Parathyroid adenoma (tissue), 2 donors: ENCODE results near the gene SATB2.

Experiments used
- H2AFZ ChIP-seq: fragments of 300-600 bp; sonication (generic); one replicate; pipeline ENCODE4 v1.7.0; 2017; ENCODE audit warnings: antibody characterized with exemption, mild to moderate bottlenecking
- H3K27ac ChIP-seq: fragments of 300-600 bp; sonication (generic); one replicate; pipeline ENCODE4 v1.7.0; 2017
- H3K27me3 ChIP-seq: fragments of 300-600 bp; sonication (generic); one replicate; pipeline ENCODE4 v1.7.0; 2017; ENCODE audit warnings: low read length; ENCODE audit not compliant: control insufficient read depth, insufficient read depth
- H3K36me3 ChIP-seq: fragments of 300-600 bp; sonication (generic); one replicate; pipeline ENCODE4 v1.7.0; 2017; ENCODE audit warnings: low read length; ENCODE audit not compliant: control insufficient read depth, insufficient read depth
- H3K4me1 ChIP-seq: fragments of 300-600 bp; sonication (generic); one replicate; pipeline ENCODE4 v1.7.0; 2017; ENCODE audit warnings: control low read depth
- H3K4me2 ChIP-seq: fragments of 300-600 bp; sonication (generic); one replicate; pipeline ENCODE4 v1.7.0; 2017; ENCODE audit warnings: low read length
- H3K4me3 ChIP-seq: fragments of 300-600 bp; sonication (generic); one replicate; pipeline ENCODE4 v1.7.0; 2017; ENCODE audit warnings: low read depth, low read length
- H3K79me2 ChIP-seq: fragments of 300-600 bp; sonication (generic); one replicate; pipeline ENCODE4 v1.7.0; 2017; ENCODE audit warnings: control low read depth
- H3K9ac ChIP-seq: fragments of 300-600 bp; sonication (generic); one replicate; pipeline ENCODE4 v1.7.0; 2017; ENCODE audit warnings: mild to moderate bottlenecking
- H3K9me3 ChIP-seq: fragments of 300-600 bp; sonication (generic); one replicate; pipeline ENCODE4 v1.7.0; 2017; ENCODE audit warnings: low read length; ENCODE audit not compliant: control insufficient read depth
- TF ChIP-seq, protein P1 (sequence below): fragments of 300-600 bp; sonication (generic); IDR thresholded peaks from one replicate; pipeline ENCODE4 v1.7.0; 2017; ENCODE audit warnings: antibody characterized with exemption, mild to moderate bottlenecking
- donor health status: primary hyperparathyroidism.

SATB2 gene

GRCh38 chr2:199414001-199414400 is 43.7 kb downstream of the SATB2 start:
- no peaks in the 10 kb centered on the region for H3K27me3 ChIP-seq
- no peaks in the 10 kb centered on the region for H3K36me3 ChIP-seq
- H3K4me1 ChIP-seq, result no peaks in the 10 kb centered on the region
- H3K27ac ChIP-seq, result no peak overlapping the region
- no peaks in the 10 kb centered on the region for H3K79me2 ChIP-seq
- H2AFZ ChIP-seq, result no peak overlapping the region
- H3K4me3 ChIP-seq, result no peak overlapping the region
- H3K4me2 ChIP-seq, result no peak overlapping the region
- TF ChIP-seq, protein P1, sequence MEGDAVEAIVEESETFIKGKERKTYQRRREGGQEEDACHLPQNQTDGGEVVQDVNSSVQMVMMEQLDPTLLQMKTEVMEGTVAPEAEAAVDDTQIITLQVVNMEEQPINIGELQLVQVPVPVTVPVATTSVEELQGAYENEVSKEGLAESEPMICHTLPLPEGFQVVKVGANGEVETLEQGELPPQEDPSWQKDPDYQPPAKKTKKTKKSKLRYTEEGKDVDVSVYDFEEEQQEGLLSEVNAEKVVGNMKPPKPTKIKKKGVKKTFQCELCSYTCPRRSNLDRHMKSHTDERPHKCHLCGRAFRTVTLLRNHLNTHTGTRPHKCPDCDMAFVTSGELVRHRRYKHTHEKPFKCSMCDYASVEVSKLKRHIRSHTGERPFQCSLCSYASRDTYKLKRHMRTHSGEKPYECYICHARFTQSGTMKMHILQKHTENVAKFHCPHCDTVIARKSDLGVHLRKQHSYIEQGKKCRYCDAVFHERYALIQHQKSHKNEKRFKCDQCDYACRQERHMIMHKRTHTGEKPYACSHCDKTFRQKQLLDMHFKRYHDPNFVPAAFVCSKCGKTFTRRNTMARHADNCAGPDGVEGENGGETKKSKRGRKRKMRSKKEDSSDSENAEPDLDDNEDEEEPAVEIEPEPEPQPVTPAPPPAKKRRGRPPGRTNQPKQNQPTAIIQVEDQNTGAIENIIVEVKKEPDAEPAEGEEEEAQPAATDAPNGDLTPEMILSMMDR, result no peak
- no peaks in the 10 kb centered on the region for H3K9me3 ChIP-seq
- H3K9ac ChIP-seq, result no peak overlapping the region

GRCh38 chr2:199409759-199410529 is 47.8 kb downstream of the SATB2 start:
- TF ChIP-seq, protein P1, result no peak

DNA sequence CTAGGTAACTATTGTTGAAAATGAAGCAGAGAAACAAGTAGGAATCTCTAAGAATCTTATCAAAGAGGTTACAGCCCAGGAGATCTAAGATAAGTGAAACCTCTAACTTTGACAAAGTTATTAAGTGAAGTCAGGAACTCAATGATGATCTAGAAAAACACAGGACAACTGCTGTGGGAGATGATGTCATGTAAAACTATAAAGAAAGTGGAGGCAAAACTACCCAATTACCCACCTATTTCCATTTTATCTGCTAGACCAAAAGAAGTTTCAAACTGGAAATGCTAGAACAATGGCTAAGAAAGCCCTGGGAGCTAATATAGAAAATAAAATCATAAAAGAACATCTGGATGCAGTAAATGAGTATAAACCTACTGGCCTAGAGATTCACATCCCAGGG is 50.3 kb downstream of the SATB2 start:
- Histone ChIP-seq H3K9me3 (no peaks in the 10 kb centered on the region), H3K36me3 (no peaks in the 10 kb centered on the region), H3K4me1 (no peaks in the 10 kb centered on the region), H3K27me3 (no peaks in the 10 kb centered on the region), H3K27ac (no peak overlapping the region), H3K4me3 (no peak overlapping the region), H3K79me2 (no peaks in the 10 kb centered on the region), H2AFZ (no peak overlapping the region), H3K9ac (no peak overlapping the region), H3K4me2 (no peak overlapping the region)
- TF ChIP-seq, protein P1, result no peak

More at GRCh38 chr2:199409759-199410529, 47.8 kb downstream of the SATB2 start:
- Histone ChIP-seq H3K9me3 (no peaks in the 10 kb centered on the region), H3K4me3 (no peak overlapping the region), H3K36me3 (no peaks in the 10 kb centered on the region), H3K79me2 (no peaks in the 10 kb centered on the region), H3K4me1 (no peaks in the 10 kb centered on the region), H3K4me2 (no peak overlapping the region), H3K9ac (no peak overlapping the region), H3K27me3 (no peaks in the 10 kb centered on the region), H3K27ac (no peak overlapping the region), H2AFZ (no peak overlapping the region)

- H3K9me3 ChIP-seq, result no peaks in the 10 kb centered on the region
- H3K4me1 ChIP-seq, result no peaks in the 10 kb centered on the region
- H3K4me2 ChIP-seq, result no peak overlapping the region
- H3K36me3 ChIP-seq, result no peaks in the 10 kb centered on the region
- H2AFZ ChIP-seq, result no peak overlapping the region
- no peak overlapping the region for H3K4me3 ChIP-seq
- TF ChIP-seq, protein P1, result no peak
- H3K79me2 ChIP-seq, result no peaks in the 10 kb centered on the region
- H3K9ac ChIP-seq, result no peak overlapping the region
- H3K27me3 ChIP-seq, result no peaks in the 10 kb centered on the region
- H3K27ac ChIP-seq, result no peak overlapping the region
These were observed 52.5 kb downstream of the SATB2 start for GRCh38 chr2:199405241-199405640.

- Histone ChIP-seq H3K27ac (no peak overlapping the region), H3K4me2 (no peak overlapping the region), H3K36me3 (no peaks in the 10 kb centered on the region), H2AFZ (no peak overlapping the region), H3K4me1 (no peaks in the 10 kb centered on the region), H3K4me3 (no peak overlapping the region), H3K79me2 (no peaks in the 10 kb centered on the region), H3K27me3 (no peaks in the 10 kb centered on the region), H3K9me3 (no peaks in the 10 kb centered on the region), H3K9ac (no peak overlapping the region)
- TF ChIP-seq, protein P1, result no peak
These were observed 52.9 kb downstream of the SATB2 start for GRCh38 chr2:199404841-199405240.
